Stimulated activated naive CD8-positive, alpha-beta T cell treated with anti-CD3 and anti-CD28 coated beads, Interleukin-15, Interleukin-2, amounts not matched to agents 100 ng/mL and 50 ng/mL, for 24 hours (primary cell): ENCODE measurements around the gene NUDT1.

Source experiments
- H3K27ac Mint-ChIP-seq: one replicate; pipeline ENCODE4 v1.8.0; 2021; ENCODE audit warnings: mild to moderate bottlenecking, mixed read lengths
- H3K27me3 Mint-ChIP-seq: one replicate; pipeline ENCODE4 v1.8.0; 2021; ENCODE audit warnings: mixed read lengths
- H3K36me3 Mint-ChIP-seq: one replicate; pipeline ENCODE4 v1.8.0; 2021; ENCODE audit warnings: low read depth, mixed read lengths
- H3K4me1 Mint-ChIP-seq: one replicate; pipeline ENCODE4 v1.8.0; 2021; ENCODE audit warnings: low read depth, mixed read lengths
- H3K4me3 Mint-ChIP-seq: one replicate; pipeline ENCODE4 v1.8.0; 2021; ENCODE audit warnings: mild to moderate bottlenecking, mixed read lengths
- H3K9me3 Mint-ChIP-seq: one replicate; pipeline ENCODE4 v1.8.0; 2021; ENCODE audit warnings: mixed read lengths

The NUDT1 gene

DNA sequence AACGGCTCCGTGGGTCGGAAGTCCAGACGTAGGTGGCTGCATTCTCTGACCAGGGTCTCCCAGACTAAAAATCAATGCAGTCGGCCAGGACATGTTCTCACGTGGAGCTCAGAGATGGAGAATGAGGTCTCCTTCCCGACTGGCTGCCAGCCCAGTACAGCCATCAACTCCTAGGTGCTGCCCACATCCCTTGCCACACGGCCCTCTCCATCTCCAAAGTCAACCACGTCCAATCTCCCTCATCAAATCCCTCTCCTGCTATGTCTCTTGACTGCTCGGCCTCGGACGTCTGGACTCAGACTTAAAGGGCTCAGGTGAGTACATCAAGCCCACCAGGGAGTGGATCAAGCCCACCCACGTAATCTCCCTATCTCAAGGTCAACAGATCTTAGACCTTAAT lies 16.2 kb upstream of the NUDT1 start:
- no peaks in the 10 kb centered on the region for H3K9me3 Mint-ChIP-seq
- no peak overlapping the region for H3K4me3 Mint-ChIP-seq
- H3K36me3 Mint-ChIP-seq, result peaks cover 46% of the 10 kb centered on the region
- no peaks in the 10 kb centered on the region for H3K27me3 Mint-ChIP-seq
- peaks cover 4% of the 10 kb centered on the region for H3K4me1 Mint-ChIP-seq
- no peak overlapping the region for H3K27ac Mint-ChIP-seq

DNA sequence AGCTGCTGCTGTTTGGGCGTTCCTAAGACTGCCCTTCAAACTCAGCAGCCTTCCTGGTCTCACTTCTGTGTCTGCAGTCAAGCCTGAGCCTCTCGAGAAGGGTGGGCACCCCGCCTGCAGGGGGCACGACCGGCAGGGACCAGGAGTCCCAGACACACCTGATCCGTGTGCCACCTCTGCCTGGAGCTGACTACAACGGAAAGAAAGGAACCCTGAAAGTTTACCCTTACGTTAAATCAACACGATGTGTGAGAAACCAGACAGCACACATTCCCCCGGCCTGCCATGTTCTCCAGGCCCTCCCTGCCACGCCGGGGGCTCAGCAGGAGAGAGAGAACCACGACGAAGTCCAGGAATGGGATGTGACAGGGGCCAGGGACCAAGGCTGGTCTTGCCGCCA lies 14.3 kb upstream of the NUDT1 start:
- Mint-ChIP-seq H3K27me3 (no peaks in the 10 kb centered on the region), H3K9me3 (no peaks in the 10 kb centered on the region), H3K27ac (no peak overlapping the region), H3K36me3 (peaks cover 35% of the 10 kb centered on the region), H3K4me1 (peaks cover 10% of the 10 kb centered on the region), H3K4me3 (no peak overlapping the region)

DNA sequence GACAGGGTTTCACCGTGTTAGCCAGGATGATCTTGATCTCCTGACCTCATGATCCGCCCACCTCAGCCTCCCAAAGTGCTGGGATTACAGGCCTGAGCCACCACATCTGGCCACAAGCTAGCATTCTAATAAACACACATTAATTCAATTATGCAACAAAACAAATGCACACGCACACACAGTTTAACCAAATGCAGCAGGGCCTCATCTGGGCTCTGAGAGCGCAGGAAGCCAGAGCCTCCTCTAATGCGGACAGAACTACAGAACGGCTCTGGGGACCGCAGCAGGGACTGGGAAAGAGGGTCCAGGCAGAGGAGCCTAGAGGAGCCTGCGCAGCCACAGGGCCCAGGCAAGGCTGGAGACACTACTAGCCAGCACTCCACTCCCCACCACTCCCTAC lies 13.1 kb upstream of the NUDT1 start:
- Mint-ChIP-seq H3K4me1 (peaks cover 18% of the 10 kb centered on the region), H3K27ac (no peak overlapping the region), H3K36me3 (peaks cover 35% of the 10 kb centered on the region), H3K9me3 (no peaks in the 10 kb centered on the region), H3K27me3 (no peaks in the 10 kb centered on the region), H3K4me3 (no peak overlapping the region)

DNA sequence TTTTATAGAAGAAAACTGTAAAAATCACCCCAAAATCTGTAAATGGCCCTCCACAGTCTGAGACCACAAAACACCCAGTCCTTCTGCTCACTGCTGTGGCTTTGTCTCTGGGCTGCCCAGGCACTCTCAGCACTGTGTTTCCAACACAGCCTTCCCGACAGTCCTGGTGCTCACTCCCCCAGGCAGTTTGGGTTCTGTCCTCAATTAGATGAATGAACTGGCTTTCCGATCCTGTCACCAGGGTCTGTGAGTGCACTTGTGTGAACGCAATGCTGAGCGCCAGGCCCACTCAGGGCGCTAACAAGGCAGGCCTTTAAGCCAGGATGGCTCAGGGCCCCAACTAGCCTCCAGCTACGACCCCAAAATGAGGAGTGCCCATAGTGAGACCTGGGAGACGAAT lies 12.6 kb upstream of the NUDT1 start:
- H3K4me3 Mint-ChIP-seq, result no peak overlapping the region
- peaks cover 23% of the 10 kb centered on the region for H3K4me1 Mint-ChIP-seq
- no peak overlapping the region for H3K27ac Mint-ChIP-seq
- H3K9me3 Mint-ChIP-seq, result no peaks in the 10 kb centered on the region
- peaks cover 34% of the 10 kb centered on the region for H3K36me3 Mint-ChIP-seq
- H3K27me3 Mint-ChIP-seq, result no peaks in the 10 kb centered on the region

DNA sequence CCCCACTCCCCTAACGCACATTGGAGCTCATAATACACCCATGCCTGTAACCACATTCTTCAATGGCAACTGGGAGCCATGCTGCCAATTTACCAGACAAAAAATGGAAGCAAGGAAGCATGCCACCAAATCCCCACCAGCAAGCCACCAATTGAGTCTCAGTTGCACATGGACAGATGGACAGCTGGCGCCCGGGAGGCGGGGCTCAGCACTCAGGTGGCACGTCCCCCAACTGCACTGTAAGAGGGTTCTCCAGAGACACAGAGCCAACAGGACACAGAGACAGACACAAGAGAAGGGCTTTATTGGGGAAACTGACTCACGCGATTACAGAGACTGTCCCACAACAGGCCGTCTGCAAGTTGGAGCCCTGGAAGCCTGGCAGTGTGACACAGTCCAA lies 11.8 kb upstream of the NUDT1 start:
- no peaks in the 10 kb centered on the region for H3K27me3 Mint-ChIP-seq
- no peak overlapping the region for H3K27ac Mint-ChIP-seq
- peaks cover 23% of the 10 kb centered on the region for H3K4me1 Mint-ChIP-seq
- peaks cover 40% of the 10 kb centered on the region for H3K36me3 Mint-ChIP-seq
- H3K9me3 Mint-ChIP-seq, result no peaks in the 10 kb centered on the region
- no peak overlapping the region for H3K4me3 Mint-ChIP-seq

DNA sequence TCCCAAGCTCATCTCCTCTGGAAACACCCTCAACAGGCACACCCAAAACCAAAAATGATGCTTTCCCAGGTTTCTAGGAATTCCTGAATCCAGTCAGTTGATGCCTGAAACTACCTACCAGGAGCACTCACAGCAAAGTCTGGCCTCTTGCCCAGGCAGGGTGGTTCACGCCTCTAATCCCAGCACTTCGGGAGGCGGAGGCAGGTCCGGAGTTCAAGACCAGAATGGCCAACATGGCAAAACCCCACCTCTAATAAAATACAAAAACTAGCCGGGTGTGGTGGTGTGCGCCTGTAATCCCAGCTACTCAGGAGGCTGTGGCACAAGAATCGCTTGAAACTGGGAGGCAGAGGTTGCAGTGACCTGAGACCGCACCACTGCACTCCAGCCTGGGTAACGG lies 11.1 kb upstream of the NUDT1 start:
- Mint-ChIP-seq H3K27me3 (no peaks in the 10 kb centered on the region), H3K4me3 (no peak overlapping the region), H3K4me1 (peaks cover 23% of the 10 kb centered on the region), H3K36me3 (peaks cover 39% of the 10 kb centered on the region), H3K9me3 (no peaks in the 10 kb centered on the region), H3K27ac (no peak overlapping the region)

DNA sequence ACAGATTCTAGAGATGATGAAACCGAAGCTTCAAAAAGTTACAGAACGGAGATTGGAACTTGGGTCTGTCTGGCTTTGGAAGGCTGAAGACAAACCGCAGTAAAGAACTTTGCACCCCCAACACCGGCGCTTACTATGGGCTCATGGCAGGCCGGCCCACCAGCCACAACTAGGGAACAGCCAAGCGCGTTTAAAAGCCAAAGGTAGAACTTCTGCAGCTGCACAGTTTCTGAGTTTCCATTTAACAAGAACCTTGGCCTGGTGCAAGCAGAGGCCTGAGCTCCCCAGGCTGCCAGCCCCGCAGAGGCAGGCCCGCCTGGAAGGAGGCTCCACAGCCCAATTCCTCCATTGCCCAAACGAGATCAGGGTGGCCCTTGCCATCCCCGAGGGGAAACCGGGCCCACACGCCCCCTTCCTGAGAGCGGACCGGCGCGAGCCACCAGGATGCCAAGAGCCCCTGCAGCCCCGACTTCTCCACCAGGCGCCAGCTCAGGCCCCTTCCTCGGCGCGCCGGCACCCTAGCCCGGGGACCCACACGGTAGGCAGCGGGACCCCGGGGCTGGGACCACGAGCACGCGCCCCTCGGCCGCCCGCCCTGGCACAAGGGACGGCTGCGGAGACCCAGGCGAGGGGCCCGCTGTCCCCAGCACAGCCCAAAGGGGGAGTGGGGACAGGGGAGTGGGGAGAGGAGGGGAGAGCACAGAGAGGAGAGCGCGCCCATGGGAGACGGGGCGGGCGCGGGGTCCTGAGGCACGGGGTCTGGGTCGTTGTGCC lies 9.8 kb upstream of the NUDT1 start:
- H3K9me3 Mint-ChIP-seq, result no peaks in the 10 kb centered on the region
- H3K4me3 Mint-ChIP-seq, result peak overlapping the region; percentile 92
- peaks cover 29% of the 10 kb centered on the region for H3K4me1 Mint-ChIP-seq
- peak overlapping the region; percentile 38 for H3K27ac Mint-ChIP-seq
- H3K36me3 Mint-ChIP-seq, result peaks cover 43% of the 10 kb centered on the region
- H3K27me3 Mint-ChIP-seq, result no peaks in the 10 kb centered on the region

DNA sequence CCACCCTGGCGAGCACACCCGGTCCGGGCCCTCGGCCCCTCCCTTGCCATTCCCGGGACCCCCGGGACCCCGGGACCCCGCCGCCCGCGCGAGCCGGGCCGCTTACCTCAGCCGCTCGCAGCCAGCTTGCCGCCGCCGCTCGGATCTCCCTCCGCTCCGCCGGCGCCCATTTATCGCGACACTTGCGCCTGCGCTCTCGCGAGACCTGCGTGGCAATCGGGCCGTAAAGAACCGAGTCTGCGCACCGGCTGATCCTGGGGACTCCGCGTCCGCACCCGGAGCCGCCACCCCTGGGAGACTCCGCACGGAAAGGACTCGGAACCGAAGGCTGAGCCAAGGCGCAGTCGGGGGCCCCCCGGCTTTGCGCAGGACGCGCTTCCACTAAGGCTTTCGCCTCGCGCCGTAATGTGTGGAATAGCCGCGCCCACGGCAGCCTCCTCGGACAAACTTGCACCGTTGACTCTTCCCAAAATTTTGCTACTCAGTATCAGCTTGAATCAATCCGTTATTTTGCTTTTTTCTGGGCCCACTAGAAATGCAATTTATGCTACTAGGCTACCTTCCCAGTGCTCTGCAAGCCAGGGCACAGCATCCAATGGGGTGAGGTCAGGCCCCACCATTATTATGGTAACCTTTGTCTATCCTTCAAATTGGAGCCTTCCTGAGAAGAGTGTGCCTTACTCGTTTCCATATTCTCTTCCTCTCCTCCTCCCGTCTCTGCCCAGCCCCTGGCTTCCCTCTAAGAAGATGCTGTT lies 9.1 kb upstream of the NUDT1 start, which contains the start of gene MAD1L1:
Gene MAD1L1 (minus strand): TSS at position 180 of the 755 bp plus-strand sequence. CDS start 2,812 bp downstream, outside the sequence.
- peaks cover 35% of the 10 kb centered on the region for H3K4me1 Mint-ChIP-seq
- peak within 1 kb of the TSS; percentile 92 for H3K4me3 Mint-ChIP-seq
- peak within 1 kb of the TSS; percentile 91 for H3K27ac Mint-ChIP-seq
- no peaks in the 10 kb centered on the region for H3K27me3 Mint-ChIP-seq
- peaks cover 43% of the 10 kb centered on the region for H3K36me3 Mint-ChIP-seq
- H3K9me3 Mint-ChIP-seq, result no peaks in the 10 kb centered on the region

DNA sequence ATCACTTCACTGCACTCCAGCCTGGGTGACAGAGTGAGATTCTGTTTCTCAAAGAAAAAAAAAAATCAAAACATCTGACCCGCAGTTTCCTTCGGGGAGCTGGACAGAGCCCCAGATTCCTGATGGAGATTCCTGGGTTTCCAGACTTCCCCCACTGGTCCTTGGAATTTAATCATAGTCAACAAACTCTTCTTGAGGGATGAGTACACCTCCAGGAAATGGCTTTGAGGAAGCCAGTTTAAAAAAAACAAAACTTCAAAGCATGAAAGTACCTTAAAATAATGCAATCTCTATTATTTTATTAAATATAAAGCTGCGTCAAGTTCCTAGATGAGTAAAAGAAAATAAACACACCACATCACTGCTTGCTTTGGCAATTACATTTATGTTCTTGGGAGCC lies 8.1 kb upstream of the NUDT1 start:
- Mint-ChIP-seq H3K27ac (no peak overlapping the region), H3K4me3 (peak overlapping the region; percentile 58), H3K4me1 (peaks cover 35% of the 10 kb centered on the region), H3K36me3 (peaks cover 49% of the 10 kb centered on the region), H3K9me3 (no peaks in the 10 kb centered on the region), H3K27me3 (no peaks in the 10 kb centered on the region)

DNA sequence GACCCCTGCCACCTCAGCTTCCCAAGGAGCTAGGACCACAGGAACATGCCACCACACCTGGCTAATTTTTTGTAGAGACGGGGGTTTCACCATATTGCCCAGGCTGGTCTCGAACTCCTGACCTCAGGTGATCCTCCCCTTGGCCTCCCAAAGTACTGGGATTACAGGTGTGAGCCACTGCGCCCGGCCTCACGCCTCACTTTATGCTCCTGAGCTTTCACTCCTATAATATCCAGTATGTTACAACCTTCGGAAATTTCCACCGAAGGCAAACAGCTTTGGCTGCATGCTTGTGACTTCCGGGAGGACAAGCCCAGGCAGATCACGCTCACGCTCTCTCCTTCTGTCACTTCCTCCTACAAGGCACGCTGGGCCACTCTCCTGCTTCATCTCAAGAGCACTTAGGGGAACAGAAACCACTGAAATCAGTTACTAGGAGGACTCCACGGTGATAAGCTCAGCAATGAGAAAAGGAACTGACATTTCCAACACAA lies 4.9 kb upstream of the NUDT1 start:
- Mint-ChIP-seq H3K27ac (peak overlapping the region; percentile 76), H3K36me3 (peaks cover 49% of the 10 kb centered on the region), H3K27me3 (no peaks in the 10 kb centered on the region), H3K9me3 (no peaks in the 10 kb centered on the region), H3K4me1 (peaks cover 42% of the 10 kb centered on the region), H3K4me3 (peak overlapping the region; percentile 2)

DNA sequence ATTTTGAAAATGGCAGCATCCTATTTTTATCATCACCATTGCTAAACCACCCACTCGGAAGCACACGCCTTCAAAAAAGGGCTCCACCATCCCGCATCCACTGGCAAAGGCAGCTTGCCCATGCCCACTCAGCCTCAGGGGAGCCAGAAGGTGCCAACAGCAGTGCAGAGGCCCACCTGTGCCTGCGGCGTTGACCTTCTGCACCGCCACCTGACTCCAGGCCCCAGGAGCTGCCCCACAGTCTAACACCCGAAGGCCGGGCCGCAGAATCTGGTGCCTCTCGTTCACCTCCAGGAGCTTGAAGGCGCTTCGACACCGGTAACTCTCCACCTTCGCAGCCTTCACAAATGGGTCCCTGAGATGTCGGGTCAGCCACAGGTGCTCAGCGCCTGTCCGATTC lies 2.8 kb upstream of the NUDT1 start:
- Mint-ChIP-seq H3K4me3 (no peak overlapping the region), H3K27me3 (no peaks in the 10 kb centered on the region), H3K36me3 (peaks cover 44% of the 10 kb centered on the region), H3K9me3 (no peaks in the 10 kb centered on the region), H3K4me1 (peaks cover 35% of the 10 kb centered on the region), H3K27ac (no peak overlapping the region)

DNA sequence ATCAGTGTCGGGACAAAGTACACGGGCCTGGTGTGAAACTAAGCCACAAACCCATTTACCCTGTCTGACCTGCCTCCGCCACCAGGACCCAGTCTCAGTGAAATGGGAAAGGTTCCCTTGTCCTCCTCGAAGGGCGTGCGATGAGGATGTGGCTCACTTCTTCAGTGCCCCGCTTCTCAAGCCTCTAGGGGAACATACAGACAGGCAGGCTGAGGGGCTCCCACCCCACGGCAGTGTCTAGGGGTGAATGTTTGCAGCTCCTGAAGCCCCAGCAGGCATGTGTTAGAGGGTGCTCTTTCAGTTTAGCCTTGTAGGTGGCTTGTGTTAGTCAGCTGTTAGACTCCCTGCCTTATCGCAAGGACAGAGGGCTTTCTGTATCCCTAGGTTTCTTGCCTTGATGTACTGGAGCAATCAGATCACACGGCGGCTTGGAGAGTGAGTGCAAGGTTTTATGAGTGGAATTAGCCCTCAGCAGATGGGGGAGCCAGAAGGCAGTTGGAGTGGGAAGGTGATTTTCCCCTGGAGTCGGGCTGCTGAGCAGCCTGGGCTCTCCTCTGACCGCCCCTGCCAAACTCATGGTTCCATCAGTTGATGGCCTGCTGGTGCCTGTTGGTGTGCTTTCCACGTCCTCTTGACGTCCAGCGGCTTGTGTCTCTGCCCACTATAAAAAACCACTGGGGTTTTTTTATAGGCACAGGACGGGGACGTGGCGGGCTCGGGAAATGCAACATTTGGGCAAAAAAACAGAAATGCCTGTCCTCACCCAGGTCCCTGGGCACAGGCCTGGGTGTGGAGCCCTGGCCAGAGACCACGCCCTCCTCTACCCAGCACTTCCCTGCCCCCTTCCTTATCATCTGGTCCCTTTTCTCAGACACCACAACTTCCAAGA lies 759 bp downstream of the NUDT1 start:
- Mint-ChIP-seq H3K4me1 (peaks cover 25% of the 10 kb centered on the region), H3K27me3 (no peaks in the 10 kb centered on the region), H3K4me3 (peak overlapping the region; percentile 93), H3K27ac (peak overlapping the region; percentile 93), H3K9me3 (no peaks in the 10 kb centered on the region), H3K36me3 (peaks cover 31% of the 10 kb centered on the region)

DNA sequence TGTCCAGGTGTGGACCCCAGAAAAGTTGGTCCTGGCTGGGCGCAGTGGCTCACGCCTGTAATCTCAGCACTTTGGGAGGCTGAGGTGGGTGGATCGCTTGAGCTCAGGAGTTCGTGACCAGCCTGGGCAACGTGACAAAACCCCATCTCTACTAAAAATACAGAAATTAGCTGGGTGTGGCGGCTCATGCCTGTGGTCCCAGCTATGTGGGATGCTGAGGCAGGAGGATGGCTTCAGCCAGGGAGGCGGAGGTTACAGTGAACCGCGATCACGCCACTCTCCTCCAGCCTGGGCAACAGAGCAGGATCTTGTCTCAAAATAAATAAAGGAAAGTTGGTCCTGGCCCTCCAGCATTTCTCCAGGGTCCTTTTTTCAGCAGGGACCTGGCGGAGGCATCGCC lies 1.4 kb downstream of the NUDT1 start:
- Mint-ChIP-seq H3K4me3 (peak overlapping the region; percentile 93), H3K27ac (no peak overlapping the region), H3K27me3 (no peaks in the 10 kb centered on the region), H3K4me1 (peaks cover 31% of the 10 kb centered on the region), H3K36me3 (peaks cover 29% of the 10 kb centered on the region), H3K9me3 (no peaks in the 10 kb centered on the region)

DNA sequence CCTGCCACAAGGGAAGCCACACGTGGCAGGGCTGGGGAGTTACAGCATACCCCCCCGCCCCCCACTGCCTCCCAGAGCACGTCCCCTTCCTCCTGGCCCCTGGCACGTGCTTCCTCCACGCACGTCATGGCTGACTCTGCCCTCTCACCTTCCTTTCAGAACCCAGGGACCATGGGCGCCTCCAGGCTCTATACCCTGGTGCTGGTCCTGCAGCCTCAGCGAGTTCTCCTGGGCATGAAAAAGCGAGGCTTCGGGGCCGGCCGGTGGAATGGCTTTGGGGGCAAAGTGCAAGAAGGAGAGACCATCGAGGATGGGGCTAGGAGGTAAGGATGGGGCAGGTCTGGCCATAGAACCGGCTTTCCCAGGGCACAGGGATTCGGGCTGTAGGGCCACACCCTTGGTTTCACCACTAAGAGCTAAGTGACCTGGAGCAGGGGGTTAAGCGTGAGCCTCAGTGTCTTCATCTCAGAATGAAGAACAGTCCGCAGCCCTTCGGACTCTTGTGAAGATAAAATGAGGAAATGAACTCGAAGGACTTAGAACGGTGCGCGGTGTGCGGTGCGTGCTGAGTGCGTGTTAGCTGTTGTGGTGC lies 2.5 kb downstream of the NUDT1 start:
- Mint-ChIP-seq H3K4me3 (peak overlapping the region; percentile 5), H3K36me3 (peaks cover 24% of the 10 kb centered on the region), H3K27ac (no peak overlapping the region), H3K4me1 (peaks cover 40% of the 10 kb centered on the region), H3K27me3 (no peaks in the 10 kb centered on the region), H3K9me3 (no peaks in the 10 kb centered on the region)
